CD4-positive, alpha-beta T cell (primary cell): ENCODE data around the gene TMED9. TPM values are rescaled to one million over a fixed set of nuclear protein-coding genes. Genes with fewer than 3 reads are reported as not detected.

Experiments
- ATAC-seq: fragments of 200-7000 bp; cut with Tn5 transposase; one replicate; pipeline ENCODE4 v1.10.0; 2022; ENCODE audit warnings: mild to moderate bottlenecking; ENCODE audit not compliant: poor library complexity
- CTCF ChIA-PET: fragments of 350-600 bp; sonication (Branson Sonifier 250); formaldehyde crosslinking; loops from one replicate; lab custom pipeline; 2021; ENCODE audit warnings: antibody characterized with exemption, inconsistent platforms; lab: Charles Lee
- POLR2A ChIA-PET: fragments of 350-600 bp; sonication (Branson Sonifier 250); formaldehyde crosslinking; loops from one replicate; lab custom pipeline; 2021; ENCODE audit warnings: antibody characterized with exemption, inconsistent platforms; lab: Charles Lee
- DNase-seq, 14 experiments: peaks; one replicate each; pipeline ENCODE4 v3.0.0-alpha.2; 2013 to 2020; ENCODE audit warnings: mixed read lengths in 2 of 14
- H3K27ac ChIP-seq, 2 donors: one replicate each; pipeline versions ENCODE4 v1.5.1 to v1.7.0; 2013; ENCODE audit warnings: low read length in 2 of 2, low read depth in 1 of 2, mild to moderate bottlenecking in 1 of 2
- H3K27me3 ChIP-seq, 2 experiments: 1 replicate in 1 of 2; 2 replicates in 1 of 2; pipeline versions ENCODE4 v1.6.1 to v1.7.0; 2013; ENCODE audit warnings: low read length in 2 of 2, control low read depth in 1 of 2, mild to moderate bottlenecking in 1 of 2, moderate library complexity in 1 of 2; ENCODE audit not compliant: insufficient read depth in 2 of 2, control insufficient read depth in 1 of 2
- H3K36me3 ChIP-seq: one replicate; pipeline ENCODE4 v1.6.1; 2013; ENCODE audit warnings: low read length, control low read depth; ENCODE audit not compliant: insufficient read depth
- H3K4me1 ChIP-seq: one replicate; pipeline ENCODE4 v1.6.1; 2013; ENCODE audit warnings: low read length, control low read depth; ENCODE audit not compliant: insufficient read depth
- H3K4me3 ChIP-seq: one replicate; pipeline ENCODE4 v1.5.1; 2013; ENCODE audit warnings: mild to moderate bottlenecking, low read length, moderate library complexity
- H3K9me3 ChIP-seq, 2 experiments: 1 replicate in 1 of 2; 2 replicates in 1 of 2; pipeline versions ENCODE4 v1.6.1 to v1.7.0; 2013; ENCODE audit warnings: low read length in 2 of 2, mild to moderate bottlenecking in 2 of 2, control low read depth in 1 of 2, moderate library complexity in 1 of 2; ENCODE audit not compliant: control insufficient read depth in 1 of 2, insufficient read depth in 1 of 2
- H3K27ac Mint-ChIP-seq: one replicate; pipeline ENCODE4 v1.8.0; 2020; ENCODE audit warnings: mixed read lengths
- H3K27me3 Mint-ChIP-seq: one replicate; pipeline ENCODE4 v1.8.0; 2021; ENCODE audit warnings: mixed read lengths
- H3K36me3 Mint-ChIP-seq: one replicate; pipeline ENCODE4 v1.8.0; 2021; ENCODE audit warnings: low read depth, mixed read lengths
- H3K4me1 Mint-ChIP-seq: one replicate; pipeline ENCODE4 v1.8.0; 2021; ENCODE audit warnings: low read depth, mixed read lengths
- H3K4me3 Mint-ChIP-seq: one replicate; pipeline ENCODE4 v1.8.0; 2020; ENCODE audit warnings: mild to moderate bottlenecking, mixed read lengths
- H3K9me3 Mint-ChIP-seq: one replicate; pipeline ENCODE4 v1.8.0; 2020; ENCODE audit warnings: mixed read lengths
- CTCF ChIP-seq: fragments of 200-600 bp; IDR thresholded peaks from one replicate; pipeline ENCODE4 v1.8.0; 2022; ENCODE audit warnings: antibody characterized with exemption, mild to moderate bottlenecking
- intact Hi-C, 2 experiments: fragments of 100-400 bp; cut with DNase I in 1 of 2; cut with micrococcal nuclease in 1 of 2; formaldehyde crosslinking; loops; one replicate each; pipeline versions ENCODE4 v1.15.1 to v1.9.0; 2023 to 2025; cut with DNase I, micrococcal nuclease
- total RNA-seq, 174 experiments: library from RNA in 2 of 174; stranded (reverse) in 2 of 174; gene quantifications; one replicate each; pipeline ENCODE4 v1.2.3 and lab custom pipeline; 2021 to 2026

The TMED9 gene
- total RNA-seq, 2 experiments from 2014 or later: 42.7 to 47.8 TPM

GRCh38 chr5:177598477-177598876 is 6.5 kb downstream of the TMED9 start:
- CTCF ChIA-PET: no interaction called here
- intact Hi-C loops: no loop called here

GRCh38 chr5:177599731-177600507 is 7.9 kb downstream of the TMED9 start, which contains the start of gene B4GALT7:
B4GALT7 (plus strand) TSS chr5:177600132; CDS start chr5:177600211, 79 bp downstream.
- peak within 1 kb of the TSS; percentile 97 for H3K4me3 Mint-ChIP-seq
- no peaks in the 10 kb centered on the region for H3K9me3 Mint-ChIP-seq
- H3K27ac Mint-ChIP-seq: peak within 1 kb of the TSS; percentile 85
- H3K4me1 ChIP-seq: peaks cover 27% of the 10 kb centered on the region
- no peaks in the 10 kb centered on the region for H3K9me3 ChIP-seq
- H3K27ac ChIP-seq: peak within 1 kb of the TSS; percentile 56 to 73
- ATAC-seq (peak; percentile 89), DNase-seq (peak; percentile 59 to 93 (median 85))
- peaks cover 32% of the 10 kb centered on the region for H3K36me3 Mint-ChIP-seq
- no peaks in the 10 kb centered on the region for H3K27me3 ChIP-seq
- intact Hi-C loops: loop anchor here (1.0 to 5.0 kb wide), 4 partner anchors 8 to 552 kb away; partner anchors contain the start of genes TMED9 (in 2 of the 2), FAM193B (in 1 of the 2), LMAN2 (in 1 of the 2) and NHP2 (in 1 of the 2)
- POLR2A ChIA-PET: interaction anchor here (1.0 to 1.9 kb wide), 3 partner anchors 83 to 144 kb away, joined by 3 to 6 read pairs (median 4); partner anchors contain the start of gene DDX41
- CTCF ChIA-PET: no interaction called here
- peak within 1 kb of the TSS; percentile 96 for H3K4me3 ChIP-seq
- TF ChIP-seq CTCF: no peak
- H3K36me3 ChIP-seq: peaks cover 20% of the 10 kb centered on the region
- peaks cover 31% of the 10 kb centered on the region for H3K4me1 Mint-ChIP-seq
- no peaks in the 10 kb centered on the region for H3K27me3 Mint-ChIP-seq

More at GRCh38 chr5:177598477-177598876, 6.5 kb downstream of the TMED9 start:
- H3K27ac ChIP-seq: no peak overlapping the region
- Mint-ChIP-seq H3K4me1 (peaks cover 37% of the 10 kb centered on the region), H3K4me3 (peak overlapping the region; percentile 81), H3K27ac (peak overlapping the region; percentile 69), H3K9me3 (no peaks in the 10 kb centered on the region), H3K36me3 (peaks cover 46% of the 10 kb centered on the region), H3K27me3 (no peaks in the 10 kb centered on the region)
- peaks cover 38% of the 10 kb centered on the region for H3K4me1 ChIP-seq
- H3K36me3 ChIP-seq: peaks cover 34% of the 10 kb centered on the region
- no peak overlapping the region for H3K4me3 ChIP-seq
- TF ChIP-seq CTCF: no peak
- H3K27me3 ChIP-seq: no peaks in the 10 kb centered on the region
- POLR2A ChIA-PET: interaction anchor here (0.6 to 1.9 kb wide), 3 partner anchors 83 to 149 kb away, joined by 3 to 6 read pairs (median 4); no protein-coding TSS in a partner anchor
- DNase-seq (no peak), ATAC-seq (no peak)
- no peaks in the 10 kb centered on the region for H3K9me3 ChIP-seq

GRCh38 chr5:177600508-177601018 is 8.6 kb downstream of the TMED9 start:
- peak overlapping the region; percentile 85 for H3K27ac Mint-ChIP-seq
- intact Hi-C loops: loop anchor here (1.0 to 5.0 kb wide), 4 partner anchors 8 to 552 kb away; partner anchors contain the start of genes TMED9 (in 2 of the 2), FAM193B (in 1 of the 2), LMAN2 (in 1 of the 2) and NHP2 (in 1 of the 2)
- DNase-seq: peak in 3 of 14 experiments; percentile 21 to 36 (median 27)
- Histone ChIP-seq H3K4me1 (peaks cover 24% of the 10 kb centered on the region), H3K36me3 (peaks cover 18% of the 10 kb centered on the region), H3K27me3 (no peaks in the 10 kb centered on the region), H3K27ac (peak overlapping the region; percentile 33 to 57), H3K4me3 (peak overlapping the region; percentile 82), H3K9me3 (no peaks in the 10 kb centered on the region)
- H3K36me3 Mint-ChIP-seq: peaks cover 28% of the 10 kb centered on the region
- no peaks in the 10 kb centered on the region for H3K9me3 Mint-ChIP-seq
- no peaks in the 10 kb centered on the region for H3K27me3 Mint-ChIP-seq
- peaks cover 31% of the 10 kb centered on the region for H3K4me1 Mint-ChIP-seq
- ATAC-seq: no peak
- CTCF ChIA-PET: no interaction called here
- H3K4me3 Mint-ChIP-seq: peak overlapping the region; percentile 97
- TF ChIP-seq CTCF: no peak
- POLR2A ChIA-PET: interaction anchor here (0.9 to 1.9 kb wide), 3 partner anchors 8 to 85 kb away, joined by 3 to 4 read pairs (median 3); partner anchors contain the start of genes DDX41 and TMED9
